ENCODE data around the gene PCP2. TPM values are rescaled to one million over a fixed set of nuclear protein-coding genes. Genes with fewer than 3 reads are reported as not detected.

Gene PCP2
- total RNA-seq, 1 donor from 2014 or later, result not detected

DNA sequence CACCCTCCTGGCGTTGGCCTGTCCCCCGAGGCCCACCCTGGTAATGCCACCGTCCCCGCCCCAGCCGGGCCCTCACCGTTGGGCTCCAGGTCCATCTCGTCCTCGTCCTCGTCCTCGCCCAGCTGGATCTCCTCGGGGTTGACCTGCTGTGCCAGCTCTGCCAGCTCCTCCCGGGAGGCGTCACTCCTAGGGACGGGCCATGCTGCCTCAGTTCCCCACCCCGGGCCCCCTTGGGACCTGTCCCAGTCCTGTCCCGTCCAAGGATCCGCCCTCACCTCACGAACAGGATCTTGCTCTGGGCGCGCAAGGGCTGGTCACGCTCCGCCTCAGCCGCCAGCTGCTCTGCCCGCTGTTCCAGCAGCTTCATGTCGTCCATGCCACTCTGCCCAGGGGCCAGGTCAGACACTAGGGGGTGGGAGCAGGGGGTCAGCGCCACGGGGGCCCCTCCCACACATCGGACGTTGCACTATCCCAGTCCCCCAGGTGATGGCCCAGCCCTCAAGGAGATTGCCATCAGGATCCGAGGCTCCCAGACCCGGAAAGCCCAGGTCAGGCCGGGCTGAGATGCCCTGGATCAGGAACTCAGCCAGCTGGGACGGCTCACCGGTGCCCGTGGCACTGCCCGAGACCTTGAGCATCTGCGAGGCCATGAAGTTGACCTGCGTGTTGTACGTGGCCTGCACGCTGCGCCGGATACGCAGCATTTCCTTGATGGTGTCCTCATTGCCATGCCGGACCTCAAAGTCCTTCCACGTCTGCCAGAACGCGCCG, 13.7 kb downstream of the PCP2 start:
- DNase-seq (ENCODE audit: low read depth in 2 of 2), result no peak

DNA sequence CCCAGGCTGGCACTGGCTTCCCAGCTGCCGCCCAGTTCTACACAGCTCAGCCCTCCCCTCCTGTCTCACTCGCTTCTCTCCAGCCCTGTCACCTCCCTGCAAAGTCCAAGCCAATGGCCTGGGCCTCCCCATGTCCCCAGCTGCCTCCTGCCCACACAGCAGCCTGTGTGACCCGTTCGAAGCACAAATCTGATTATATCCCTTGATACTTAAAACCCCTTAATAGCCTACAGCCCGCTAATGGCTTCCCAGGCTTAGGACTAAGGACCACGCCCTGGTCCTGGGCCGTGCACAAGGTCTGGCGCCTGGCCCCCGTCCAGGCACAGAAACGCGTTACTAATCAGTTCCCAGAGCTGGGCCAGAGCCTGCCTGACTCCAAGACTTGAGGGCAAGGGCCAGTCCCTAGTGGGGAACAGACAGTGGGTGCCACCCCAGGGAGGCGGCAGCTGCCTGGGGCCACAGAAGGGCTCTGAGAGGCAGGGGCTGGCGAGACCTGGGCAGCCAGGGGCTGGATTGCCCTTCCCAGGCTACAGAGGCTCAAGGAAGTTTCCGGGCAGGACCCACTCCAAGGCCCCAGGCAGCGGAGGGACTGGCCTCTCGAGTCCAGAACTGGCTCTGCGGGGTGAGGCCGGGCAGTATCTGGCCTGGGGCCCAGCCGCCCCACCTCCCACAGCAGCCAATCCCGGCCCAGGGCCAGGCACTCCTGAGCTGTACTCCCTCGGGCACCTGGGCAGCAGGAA, 14.6 kb downstream of the PCP2 start:
- DNase-seq (ENCODE audit: low read depth in 2 of 2), result no peak

- DNase-seq (ENCODE audit: low read depth in 2 of 2), result peak in 1 of 2 donors; percentile 51
These were observed 15.2 kb downstream of the PCP2 start for GRCh38 chr19:7618348-7618747.

DNA sequence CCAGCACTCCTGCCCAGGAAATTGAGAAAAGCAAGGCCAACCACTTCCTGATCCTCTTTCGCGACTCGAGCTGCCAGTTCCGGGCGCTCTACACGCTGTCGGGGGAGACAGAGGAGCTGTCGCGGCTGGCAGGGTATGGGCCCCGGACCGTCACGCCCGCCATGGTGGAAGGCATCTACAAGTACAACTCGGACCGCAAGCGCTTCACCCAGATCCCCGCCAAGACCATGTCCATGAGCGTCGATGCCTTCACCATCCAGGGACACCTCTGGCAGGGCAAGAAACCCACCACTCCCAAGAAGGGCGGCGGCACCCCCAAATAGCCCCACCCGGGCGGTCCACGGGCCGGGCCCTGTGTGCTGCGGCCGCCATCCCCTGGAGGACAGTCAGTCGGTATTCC, 15.8 kb downstream of the PCP2 start:
- DNase-seq (ENCODE audit: low read depth in 2 of 2), result no peak

- DNase-seq (ENCODE audit: low read depth in 2 of 2), result no peak
These were observed 16.3 kb downstream of the PCP2 start for GRCh38 chr19:7617172-7617571.

DNA sequence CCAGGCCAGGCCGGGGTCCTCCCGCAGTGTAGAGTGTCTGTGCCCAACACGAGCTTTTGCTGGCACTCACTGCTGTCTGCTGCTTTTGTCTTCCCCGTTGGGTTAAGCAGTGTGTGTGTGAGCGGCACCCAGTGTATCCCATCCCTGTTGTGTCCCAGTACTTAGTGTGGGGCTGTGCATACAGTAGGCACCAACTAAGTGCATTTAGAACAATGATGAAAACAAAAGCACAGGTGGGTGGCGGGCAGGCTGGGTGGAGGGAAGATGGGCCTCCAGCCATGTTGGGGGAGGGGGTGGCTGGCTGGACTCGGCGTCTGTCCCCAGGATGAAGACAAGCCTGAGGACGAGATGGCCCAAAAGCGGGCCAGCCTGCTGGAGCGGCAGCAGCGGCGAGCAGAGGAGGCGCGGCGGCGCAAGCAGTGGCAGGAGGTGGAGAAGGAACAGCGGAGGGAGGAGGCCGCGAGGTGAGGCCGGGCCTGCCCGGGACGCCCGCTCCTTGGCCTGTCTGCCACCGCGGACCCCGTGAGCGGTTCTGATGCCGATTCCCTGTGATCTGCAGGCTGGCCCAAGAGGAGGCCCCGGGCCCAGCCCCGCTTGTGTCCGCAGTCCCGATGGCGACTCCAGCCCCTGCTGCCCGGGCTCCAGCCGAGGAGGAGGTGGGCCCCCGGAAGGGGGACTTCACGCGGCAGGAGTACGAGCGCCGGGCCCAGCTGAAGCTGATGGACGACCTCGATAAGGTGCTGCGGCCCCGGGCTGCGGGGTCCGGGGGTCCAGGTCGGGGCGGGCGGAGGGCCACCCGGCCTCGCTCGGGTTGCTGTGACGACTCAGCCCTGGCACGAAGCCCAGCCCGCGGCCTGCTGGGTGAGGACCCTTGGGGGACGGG, 18.4 kb downstream of the PCP2 start:
- no peak for DNase-seq (ENCODE audit: low read depth in 2 of 2)

- no peak for DNase-seq (ENCODE audit: low read depth in 2 of 2)
These were observed 20.9 kb downstream of the PCP2 start for GRCh38 chr19:7612282-7613274.

GRCh38 chr19:7611541-7612279, 21.8 kb downstream of the PCP2 start:
- DNase-seq (ENCODE audit: low read depth in 2 of 2), result no peak

- DNase-seq (ENCODE audit: low read depth in 2 of 2), result no peak
These were observed 22.9 kb downstream of the PCP2 start for GRCh38 chr19:7610491-7611240.

DNA sequence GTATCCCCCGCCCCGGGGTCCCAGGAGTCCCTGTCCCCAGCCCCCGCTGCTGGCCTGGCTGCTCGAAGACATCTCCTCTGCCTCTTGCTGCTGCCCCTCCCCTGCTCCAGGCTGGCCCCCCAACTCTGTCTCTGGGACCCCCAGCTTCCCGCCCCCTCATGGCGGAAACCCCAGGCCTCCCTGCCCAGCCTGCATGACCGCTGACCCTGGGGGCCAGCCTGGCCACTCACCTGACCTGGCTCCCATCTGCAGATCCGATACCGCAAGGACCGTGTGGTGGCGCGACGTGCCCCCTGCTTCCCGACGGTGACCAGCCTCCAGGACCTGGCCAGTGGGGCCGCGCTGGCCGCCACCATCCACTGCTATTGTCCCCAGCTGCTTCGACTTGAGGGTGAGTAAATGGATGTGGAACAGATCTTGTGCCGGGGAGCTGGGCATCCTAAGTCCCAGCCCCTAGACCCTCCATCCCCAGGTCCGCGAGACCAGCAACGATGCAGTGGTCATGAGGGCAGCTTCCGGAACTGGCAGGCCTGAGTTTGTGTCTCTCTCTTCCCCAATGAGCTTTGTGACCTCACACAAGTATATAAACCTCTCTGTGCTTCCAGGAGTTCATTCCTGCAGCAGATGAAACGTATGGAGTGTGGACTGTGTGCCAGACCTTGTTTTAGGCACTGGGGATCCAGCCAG, 25.5 kb downstream of the PCP2 start:
- DNase-seq (ENCODE audit: low read depth in 2 of 2), result no peak

DNA sequence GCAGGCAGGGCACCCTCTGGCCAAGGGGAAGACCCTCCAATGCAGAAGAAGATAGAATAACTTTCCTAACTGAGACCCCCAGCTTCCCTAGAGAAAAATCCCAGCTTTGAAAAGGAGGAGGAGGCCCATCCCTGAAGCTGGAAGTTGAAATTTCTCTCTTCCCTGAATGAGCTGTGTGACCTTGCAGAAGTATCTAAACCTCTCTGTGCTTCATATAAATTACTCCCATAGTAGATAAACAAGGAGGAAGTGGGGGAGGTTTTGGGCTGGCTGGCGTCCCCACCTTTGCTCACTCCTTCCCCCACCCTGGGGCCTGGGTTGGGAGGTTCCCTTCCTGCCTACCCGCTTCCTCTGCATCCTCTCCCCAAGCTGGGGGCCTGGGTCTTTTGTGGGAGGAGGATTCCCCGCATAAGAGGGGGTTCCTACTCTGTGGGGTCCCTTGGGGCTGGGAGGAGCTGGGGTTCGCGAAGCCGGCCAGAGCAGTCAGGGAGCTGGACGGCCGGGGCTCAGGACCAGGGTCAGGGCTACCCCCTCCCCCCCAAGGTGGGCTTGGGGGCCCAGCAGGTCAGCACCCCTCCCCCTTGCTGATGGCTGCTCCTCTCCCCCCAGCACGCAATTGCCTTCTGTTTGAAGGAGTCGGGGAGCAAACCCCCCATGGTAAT, 26.2 kb downstream of the PCP2 start:
- DNase-seq (ENCODE audit: low read depth in 2 of 2), result no peak

DNA sequence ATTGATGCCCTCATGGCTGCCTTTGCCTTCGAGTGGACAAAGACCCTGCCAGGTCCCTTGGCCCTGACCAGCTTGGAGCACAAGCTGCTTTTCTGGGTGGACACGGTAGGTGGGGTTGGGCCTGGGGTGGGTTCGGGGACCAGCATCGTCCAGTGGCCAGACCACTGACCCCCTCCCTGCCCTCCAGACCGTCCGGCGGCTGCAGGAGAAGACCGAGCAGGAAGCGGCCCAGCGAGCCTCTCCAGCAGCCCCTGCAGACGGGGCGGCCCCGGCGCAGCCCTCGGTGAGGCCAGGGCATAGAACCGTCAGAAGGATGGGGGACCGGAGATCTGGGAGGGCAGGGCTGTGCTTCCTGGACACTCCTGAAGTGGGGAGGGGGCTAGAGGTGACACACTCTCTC, 27.2 kb downstream of the PCP2 start:
- no peak for DNase-seq (ENCODE audit: low read depth in 2 of 2)

- peak; percentile 22 to 54 for DNase-seq (ENCODE audit: low read depth in 2 of 2)
These were observed 27.9 kb downstream of the PCP2 start for GRCh38 chr19:7605490-7606222.

DNA sequence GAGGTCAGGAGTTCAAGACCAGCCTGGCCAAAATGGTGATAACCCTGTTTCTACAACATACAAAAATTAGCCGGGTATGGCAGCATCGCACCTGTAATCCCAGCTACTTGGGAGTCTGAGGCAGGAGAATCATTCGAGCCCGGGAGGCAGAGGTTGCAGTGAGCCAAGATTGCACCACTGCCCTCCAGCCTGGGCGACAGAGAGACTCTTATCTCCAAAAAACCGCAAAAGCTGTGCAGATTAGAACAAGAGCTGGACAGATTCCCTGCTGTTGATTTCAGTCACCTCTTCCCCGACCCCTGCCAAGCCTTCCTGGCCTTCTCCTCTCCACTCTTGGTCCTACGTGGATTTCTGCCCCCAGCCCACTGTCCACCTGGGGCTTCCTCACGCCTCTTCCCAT, 29.6 kb downstream of the PCP2 start:
- DNase-seq (ENCODE audit: low read depth in 2 of 2), result no peak

GRCh38 chr19:7602935-7603497, 30.5 kb downstream of the PCP2 start:
- no peak for DNase-seq (ENCODE audit: low read depth in 2 of 2)

DNA sequence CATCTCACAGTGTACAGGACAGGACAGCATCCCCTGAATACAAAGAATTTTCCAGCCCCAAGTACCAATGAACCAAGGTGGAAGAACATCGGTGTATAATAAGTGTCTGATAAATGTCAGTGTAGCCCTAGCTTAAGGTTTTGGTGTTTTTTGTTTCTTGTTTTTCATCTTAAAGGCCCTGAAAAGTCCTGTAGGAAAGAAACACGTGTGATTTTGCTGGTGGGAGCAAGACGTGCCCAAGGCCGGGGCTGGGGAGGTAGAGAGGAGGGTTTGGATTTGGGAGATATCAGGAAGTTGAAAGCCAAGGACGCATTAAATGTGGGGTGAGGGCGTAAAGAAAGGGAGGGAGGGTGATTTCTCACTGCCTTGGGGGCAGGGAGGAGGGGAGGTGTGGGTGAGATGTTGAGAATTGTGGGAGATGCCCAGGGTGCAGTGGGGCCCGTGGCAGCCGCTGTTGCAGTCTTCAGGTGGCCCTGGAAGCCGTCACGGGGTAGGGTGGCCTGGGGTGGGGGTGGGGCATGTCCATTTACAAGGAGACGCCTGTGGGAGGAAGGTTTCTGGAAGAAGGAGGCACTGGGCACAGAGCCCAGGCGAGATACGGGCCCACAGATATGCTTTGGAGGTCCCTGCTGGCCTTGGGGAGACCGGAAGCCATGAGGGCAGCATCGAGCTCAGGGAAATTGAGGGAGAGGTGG, 31.1 kb downstream of the PCP2 start:
- DNase-seq (ENCODE audit: low read depth in 2 of 2), result no peak

GRCh38 chr19:7600721-7601120, 32.8 kb downstream of the PCP2 start:
- no peak for DNase-seq (ENCODE audit: low read depth in 2 of 2)
